Right forelimb (tissue), 1 donor: ENCODE measurements around the gene ATAT1.
"Not testable (repeated sequence)": the region's sequence is repeated elsewhere in the genome, so short reads cannot be mapped to it uniquely, and the experiment has no call there.

Source experiments
- DNase-seq: peaks from one replicate; pipeline ENCODE4 v3.0.0-alpha.2; 2018

The ATAT1 gene

DNA sequence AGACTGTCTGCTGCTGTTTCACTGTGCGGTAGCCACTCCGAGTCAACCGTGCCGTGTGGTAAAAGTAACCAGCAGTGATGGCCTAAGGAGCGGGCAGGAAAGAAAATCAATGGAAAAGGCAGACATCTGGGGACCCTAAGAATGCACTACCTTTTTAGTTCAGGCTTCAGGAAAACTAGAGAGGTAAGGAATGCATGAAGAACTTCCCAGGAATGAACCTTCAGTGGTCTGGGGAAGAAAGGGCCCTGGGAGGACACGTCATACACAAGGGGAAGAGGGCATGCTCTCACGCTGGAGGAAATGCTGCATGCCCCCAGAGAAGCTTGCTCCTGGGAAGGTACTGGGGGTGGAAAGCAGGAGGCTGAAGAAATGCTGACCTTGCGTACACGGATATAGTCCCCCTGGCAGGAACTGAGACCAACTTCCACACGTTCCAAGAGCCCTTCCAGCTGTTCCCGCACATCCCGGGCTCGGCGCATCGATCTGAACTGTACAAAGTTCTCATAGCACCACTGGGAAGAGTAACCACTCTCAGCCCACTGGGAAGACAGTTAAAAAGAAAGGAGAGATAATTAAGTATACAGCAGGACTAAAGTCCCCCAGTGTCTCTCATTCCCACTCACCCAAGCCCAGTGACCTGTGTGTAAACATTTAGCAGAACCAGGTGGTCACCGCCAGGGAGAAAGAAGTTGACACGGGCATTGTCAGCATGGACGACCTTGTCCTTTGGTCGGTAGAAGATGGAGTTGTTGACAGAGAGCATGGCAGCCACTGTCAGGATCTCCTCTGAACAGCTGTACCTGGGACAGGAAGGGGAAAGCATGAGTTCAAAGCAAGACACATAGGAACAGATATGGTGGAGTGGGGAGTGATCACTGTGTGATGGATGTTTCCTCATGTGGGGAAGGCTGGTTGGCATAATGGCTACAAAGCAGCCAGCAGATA is 28.4 kb downstream of the ATAT1 start:
- DNase-seq: no peak

DNA sequence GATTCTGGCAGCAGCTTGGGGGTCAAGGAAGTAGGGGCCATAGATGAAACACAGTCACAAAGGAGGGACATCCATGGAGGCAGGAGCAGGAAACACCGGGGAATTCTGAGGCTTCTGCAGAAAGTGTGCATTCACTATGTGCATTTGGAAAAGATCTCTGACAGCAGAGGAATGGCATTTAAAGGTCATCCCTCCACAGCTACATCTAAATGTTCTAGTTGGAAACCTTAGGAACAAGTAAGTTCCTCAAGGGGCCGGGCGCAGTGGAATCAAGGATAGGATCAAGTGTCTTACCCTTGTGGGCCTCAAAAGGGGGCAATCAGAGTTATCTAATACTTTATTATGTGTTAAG is 29.0 kb downstream of the ATAT1 start:
- DNase-seq: no peak

DNA sequence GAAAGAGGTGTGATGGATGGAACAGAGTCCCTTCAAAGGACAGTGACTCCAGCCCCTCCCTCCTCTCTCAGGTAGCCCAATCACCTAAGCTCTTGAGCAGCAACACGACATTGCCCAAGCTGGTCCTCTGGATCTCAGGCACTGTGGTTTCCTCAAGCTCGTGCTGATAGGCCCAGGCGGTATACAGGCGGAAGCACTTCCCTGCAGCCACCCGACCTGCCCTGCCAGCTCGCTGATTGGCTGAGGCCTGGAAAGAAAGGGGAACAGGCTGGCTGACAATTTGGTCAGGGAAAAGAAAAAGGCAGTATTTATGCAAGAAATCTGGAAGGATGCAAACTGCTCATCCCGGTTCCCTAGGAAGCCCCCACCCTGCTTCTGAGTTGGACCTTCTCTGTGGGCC is 29.8 kb downstream of the ATAT1 start:
- DNase-seq: no peak

DNA sequence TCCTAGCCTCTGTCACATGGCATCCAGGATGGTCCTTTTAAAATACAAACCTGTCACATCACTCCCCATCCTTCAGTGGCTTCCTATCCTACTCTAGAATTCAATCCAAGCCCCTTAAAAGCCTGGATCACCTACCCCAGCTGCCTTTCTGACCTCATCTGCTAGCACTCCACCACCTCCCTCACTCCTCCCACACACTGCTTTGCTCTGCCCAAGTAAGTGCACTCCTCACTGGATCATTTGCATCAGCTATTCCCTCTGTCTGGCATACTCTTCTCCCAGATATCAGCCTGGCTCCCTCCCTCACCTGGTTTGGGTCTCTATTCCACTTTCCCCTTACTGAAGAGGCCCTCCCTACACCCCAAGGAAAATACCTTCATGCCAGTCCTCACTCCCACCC is 30.8 kb downstream of the ATAT1 start:
- DNase-seq: no peak

DNA sequence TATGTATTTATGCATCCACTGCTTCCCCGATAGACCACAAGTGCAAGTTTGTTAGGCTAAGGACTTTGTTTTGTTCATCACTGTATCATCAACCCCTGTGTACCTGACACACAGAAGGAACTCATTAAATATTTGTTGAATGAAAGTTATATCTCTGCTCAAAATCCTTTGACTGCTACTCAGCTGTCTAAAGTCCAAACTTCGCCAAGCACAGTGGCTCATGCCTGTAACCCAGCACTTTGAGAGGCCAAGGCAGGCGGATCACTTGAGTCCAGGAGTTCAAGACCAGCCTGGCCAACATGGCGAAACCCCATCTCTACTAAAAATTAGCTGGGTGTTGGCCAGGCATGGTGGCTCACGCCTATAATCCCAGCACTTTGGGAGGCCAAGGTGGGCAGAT is 31.2 kb downstream of the ATAT1 start:
- DNase-seq: not testable (repeated sequence)

DNA sequence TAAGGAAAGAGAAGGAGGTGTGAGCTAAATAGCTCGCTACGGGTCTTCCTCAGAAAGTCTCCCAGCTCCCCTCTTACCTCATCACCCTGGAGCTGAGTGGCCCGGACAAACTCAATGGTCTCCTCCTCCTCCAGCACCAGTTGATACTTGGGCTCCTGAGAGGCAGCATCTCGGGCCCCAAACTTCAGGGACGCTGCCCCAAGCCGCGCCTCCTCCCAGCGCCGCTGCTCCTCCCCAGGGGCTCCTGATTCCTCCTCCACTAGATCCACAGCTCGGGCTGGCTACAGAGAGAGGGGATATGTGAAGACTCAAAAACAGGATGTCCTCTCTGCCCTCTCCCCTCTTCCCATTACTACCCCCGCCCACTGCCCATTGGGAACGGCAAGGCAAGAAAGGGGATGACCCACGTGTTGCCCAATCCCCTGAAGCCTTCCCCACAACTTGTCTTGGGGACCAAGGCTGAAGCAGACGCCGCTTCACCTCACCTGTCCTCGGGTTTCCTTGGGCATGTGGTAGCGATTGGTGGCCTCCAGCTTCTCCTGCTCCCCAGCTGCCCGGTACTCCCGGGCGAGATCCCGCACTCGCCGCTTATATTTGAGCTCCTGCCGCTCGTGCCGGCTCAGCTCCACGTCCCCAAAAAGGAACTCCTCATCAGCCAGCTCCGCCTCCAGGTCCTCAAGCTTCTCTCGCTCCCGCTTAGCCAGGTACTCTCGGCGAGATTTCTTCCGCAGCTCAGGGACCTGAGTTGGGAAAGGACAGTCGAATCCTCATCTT is 38.5 kb downstream of the ATAT1 start:
- no peak for DNase-seq

DNA sequence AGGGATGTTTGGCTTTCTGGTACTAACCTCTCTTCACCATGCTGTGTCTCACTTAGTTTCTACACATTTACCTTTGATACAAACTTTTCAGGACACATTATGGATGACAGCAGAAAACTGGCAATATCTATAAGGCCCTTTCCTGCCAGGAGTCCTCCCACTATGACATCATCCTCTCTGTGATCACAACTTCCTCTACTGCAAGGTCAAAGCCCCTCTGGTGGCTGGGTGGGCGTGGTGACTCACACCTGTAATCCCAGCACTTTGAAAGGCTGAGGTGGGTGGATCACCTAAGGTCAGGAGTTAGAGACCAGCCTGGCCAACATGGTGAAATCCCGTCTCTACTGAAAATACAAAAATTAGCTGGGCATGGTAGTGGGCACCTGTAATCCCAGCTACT is 39.6 kb downstream of the ATAT1 start:
- not testable (repeated sequence) for DNase-seq

DNA sequence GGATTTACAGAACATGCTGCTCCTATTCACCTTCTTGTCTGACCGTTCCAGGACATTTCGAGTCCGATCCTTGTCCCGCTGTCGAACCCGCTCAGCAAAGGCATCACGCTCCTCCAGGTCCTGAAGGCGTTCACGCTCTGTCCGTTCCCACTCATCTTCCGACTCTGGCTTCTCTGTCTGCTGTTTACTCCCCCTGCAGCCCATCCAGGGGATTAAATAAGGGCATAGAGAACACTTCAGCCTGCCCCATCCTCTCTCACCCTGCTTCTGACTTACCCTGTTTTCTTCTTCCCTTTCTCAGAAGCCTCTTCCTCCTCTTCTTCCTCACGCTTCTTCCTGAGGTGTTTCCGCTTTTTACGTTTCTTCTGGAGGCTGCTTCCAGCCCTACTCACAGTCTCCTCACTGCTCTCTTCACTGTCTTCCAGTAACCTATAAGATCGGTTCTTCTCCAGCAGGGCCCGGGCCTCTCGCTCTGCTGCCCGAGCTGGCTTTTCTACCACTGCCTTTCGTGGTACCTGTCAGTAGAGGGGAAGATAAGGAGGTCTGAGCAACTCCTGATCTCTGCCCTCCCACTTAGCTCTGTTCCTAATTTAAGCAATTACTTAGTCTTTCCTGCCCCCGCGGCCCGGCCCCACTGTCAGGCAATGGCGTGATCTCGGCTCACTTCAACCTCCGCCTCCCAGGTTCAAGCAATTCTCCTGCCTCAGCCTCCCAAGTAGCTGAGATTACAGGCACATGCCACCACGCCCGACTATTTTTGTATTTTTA is 44.3 kb downstream of the ATAT1 start:
- no peak for DNase-seq

DNA sequence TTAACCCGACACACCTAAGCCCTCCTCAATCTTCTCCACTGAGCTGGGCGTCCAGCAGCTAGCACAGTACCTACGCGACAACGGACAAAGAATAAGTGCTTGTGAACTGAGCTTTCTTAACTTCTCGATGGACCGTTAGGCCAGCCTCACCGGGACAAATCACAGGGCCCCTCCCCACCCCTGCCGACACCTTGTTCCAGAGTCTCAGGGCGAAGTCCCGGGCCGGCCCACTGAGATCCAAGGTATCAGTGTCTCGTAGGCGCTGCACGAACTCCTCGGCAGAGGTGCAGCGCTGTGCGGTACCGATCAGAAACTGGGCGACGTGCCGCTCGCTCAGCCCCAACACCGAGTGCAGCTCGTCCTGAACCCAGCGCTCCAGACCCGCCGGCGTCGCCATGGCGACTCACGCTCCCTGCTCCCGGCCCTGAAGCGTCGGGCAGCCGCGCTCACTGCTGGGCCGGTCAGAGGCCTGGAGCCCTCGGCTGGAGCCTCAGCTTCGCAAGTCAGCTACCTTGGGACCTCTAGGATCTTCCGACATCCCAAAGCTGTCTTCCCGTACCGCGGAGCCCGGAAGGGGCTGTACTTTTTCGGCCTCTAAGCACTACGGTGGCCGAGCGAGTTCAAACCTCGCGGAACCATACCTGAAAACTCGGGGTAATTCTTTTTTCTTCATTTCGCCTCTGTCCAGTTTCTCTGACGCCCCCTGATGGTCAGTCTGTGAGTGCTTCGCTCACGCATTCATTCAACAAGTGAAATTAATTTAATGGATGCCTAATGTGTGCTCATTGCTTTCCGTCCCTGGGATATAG is 46.0 kb downstream of the ATAT1 start, which contains the start of gene DHX16:
TSS of gene DHX16 (minus strand) at position 562 of the 809 bp plus-strand sequence. CDS start at position 397, 165 bp downstream.
- peak; percentile 95 for DNase-seq

DNA sequence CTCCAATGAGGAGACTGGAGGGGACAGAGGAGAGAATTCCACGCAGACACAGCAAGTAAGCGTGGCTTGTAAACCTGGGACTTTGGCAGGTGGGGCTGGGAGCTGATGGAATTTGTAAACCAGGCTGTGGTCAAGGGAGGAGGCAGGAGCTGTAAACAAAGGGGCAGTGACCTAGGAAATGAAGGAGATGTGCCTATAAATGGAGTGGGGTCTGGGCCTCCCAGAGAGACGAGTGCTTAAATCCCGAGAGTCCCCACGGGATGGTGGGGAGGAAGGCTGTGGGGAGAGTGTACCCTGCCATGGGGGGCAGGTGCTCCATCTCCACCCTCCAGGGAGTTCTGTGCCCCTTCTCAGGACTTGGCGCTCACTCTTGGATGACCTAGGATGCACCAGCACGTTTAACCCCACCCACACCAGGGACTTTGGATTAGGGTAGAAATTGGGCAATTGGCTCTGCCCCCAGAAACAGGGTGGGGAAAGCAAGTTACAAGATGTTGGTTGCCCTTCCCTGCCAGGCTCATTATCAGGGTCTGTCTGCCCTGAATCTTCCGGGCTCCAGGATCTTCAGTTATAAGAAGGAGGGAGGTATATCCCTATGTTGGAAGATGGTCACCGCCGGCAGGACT is 50.1 kb downstream of the ATAT1 start:
- DNase-seq: no peak

DNA sequence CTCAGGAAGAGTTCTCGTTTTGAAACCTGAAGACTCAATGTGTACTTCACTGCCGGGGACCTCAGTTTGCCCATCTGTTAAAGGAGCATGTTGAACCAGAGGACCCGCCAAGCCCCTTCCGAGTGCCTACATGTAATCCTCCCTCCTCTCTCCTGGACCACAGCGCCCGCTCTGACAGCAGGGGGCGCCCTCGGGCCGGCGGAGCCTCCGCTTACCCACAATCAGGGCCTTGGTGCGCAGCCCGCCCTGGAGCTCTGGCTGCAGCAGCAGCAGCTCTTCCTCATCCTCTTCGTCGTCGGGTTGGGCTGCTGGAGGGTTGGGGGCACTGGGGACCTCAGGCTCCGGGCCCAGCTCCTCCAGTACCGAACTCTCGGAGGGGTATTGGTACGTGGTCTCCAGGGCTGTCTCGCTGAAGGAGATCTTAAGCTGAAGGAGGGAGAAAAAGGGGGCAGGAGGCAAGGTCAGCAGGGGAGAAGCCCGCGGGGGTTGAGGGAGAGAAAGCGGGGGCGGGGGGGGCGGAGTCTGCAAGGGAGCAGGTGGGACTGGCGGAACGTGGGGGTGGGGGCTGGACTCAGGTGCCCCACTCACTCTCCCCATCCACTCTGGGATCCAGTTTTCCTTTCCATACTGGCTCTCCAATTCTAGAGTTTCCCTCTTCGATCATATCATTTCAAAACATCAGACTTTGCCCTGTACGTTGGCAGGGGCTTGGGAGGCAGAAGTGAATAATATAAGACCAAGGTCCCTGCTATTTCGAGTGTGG is 52.5 kb downstream of the ATAT1 start:
- DNase-seq: peak; percentile 92

DNA sequence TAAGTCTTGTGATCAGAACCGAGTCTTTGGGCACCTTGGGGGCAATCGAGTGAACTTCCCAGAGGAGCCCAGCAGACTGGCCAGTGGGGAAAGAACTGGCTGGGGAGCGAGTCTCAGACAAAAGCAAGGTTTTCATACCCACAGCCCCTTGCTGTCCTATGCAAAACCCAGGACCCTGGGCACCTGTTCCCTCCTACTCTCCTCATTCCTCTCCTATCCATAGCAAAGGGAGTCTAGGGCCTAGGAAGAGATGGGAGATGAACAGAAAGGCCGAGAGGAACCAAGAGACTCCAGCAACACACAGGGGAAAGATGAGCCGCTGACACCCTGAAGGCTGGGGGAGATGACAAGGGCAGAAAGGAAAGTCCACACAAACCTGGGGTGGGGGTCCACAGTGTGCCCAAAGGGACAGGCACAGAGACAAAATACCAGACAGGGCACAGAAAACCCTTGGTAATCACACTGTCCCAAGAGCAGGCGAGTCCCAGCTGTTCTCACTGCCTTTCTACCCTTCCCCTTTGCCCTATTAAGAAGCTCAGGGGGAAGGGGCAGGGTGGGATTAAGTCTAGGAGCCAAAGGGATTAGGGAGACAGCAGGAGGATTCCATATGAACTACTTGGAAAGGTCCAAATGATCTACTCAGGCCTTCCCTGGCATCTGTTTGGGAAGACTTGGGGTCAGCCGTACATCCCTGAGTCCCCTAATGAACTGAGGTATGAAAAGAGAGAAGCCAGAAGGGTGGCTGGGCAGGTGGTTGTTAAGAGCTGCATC is 53.3 kb downstream of the ATAT1 start:
- DNase-seq: no peak

DNA sequence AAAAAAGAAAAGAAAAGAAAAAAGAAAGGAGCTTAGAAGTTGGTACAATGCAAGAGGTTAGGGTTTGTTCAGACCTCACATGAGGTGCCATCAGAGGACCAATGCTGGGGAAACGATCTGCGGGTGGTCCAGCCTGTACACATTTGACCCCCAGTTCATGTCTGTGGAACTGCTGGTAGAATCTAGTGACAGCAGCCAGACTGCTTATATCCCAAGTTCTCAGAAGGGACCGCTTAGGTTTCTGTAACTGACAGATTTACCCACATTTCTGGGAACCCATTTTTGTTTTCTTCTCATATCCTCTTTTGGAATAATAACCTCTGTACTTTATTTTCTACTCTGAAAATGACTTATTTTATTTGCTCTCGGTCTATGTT is 55.1 kb downstream of the ATAT1 start:
- DNase-seq: no peak

DNA sequence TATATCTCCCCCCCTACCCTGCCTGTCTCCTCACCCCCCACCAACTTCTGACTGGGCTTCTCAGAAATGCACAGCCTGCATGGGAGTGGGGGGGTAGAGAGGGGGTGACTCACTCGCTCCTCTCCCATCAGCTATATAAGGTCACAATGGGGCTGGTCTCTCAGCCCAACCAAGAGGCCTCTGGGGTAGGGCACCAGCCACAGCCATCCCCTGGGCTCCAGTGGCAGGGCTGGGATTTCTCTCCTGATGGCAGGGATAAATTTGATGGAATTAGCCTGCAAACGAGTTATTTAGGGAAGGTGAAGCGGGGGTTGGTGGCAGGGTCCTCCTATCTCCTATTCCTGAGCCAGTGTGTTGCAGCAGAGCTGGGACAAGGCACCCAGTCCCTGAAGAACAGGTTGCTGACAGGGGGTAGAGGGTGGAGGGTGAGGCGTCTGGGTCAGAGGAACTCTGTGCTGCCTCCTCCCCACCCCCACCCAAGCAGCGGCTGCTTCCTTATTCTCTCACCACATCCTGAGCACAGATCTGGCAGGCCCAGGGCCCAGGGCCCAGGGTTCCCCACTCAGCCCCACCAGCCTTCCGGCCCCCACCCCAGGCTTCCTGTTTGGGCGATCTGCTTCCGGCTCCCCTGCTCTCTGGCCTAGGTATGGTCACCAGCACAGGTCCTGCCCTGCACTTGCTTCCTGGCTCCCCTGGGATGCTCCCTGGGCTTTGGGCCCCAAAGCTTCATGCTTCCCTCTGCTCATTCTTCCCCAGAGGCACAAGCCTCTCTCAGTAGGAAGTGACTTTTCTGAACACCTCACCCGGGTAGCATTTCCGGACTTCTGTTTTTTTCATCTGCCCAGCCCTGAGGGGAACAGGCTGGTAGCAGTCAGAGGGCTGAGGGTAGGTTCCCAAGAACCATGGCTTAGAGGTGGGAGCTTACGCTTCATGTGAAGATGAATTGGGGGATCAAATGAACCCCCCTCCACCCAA is 55.8 kb downstream of the ATAT1 start:
- peak; percentile 72 for DNase-seq

DNA sequence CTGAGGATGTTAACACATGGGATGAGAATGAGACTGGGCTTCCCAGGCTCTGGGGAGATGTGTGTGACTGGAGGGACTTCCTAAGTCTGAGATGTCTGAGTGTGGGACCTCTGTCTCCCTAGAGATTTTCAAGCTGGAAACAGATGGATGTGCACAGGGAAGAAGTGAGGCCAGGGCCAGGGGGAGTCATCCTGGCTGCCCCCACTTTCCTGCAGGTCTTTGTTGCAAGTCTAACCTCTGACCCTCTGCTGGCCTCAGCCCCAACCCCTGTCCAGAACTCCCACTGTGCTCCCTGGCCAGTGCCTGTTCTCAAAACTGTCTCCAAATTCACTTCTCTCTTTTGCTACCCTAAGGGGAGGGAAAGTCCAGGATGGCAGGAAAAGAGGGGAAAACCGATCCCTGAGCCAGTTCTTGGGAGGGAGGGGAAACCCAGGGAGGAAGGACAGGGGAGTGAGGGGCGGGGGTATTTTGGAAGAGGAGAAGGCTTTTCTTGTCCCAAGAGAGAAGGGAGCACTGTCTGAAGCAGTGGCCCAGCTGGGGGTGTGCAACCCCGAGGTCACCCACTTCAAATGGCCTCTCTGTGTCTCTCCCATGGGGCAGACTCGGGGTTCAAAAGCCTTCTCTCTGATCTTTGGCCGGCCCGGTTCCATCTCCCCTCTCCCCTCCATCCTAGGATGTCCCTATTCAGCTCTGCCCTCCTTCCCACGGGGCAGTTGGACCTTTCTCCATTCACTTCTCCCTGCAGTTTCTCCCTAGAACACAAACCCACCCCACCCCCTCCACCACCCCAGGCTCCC is 56.7 kb downstream of the ATAT1 start:
- no peak for DNase-seq

DNA sequence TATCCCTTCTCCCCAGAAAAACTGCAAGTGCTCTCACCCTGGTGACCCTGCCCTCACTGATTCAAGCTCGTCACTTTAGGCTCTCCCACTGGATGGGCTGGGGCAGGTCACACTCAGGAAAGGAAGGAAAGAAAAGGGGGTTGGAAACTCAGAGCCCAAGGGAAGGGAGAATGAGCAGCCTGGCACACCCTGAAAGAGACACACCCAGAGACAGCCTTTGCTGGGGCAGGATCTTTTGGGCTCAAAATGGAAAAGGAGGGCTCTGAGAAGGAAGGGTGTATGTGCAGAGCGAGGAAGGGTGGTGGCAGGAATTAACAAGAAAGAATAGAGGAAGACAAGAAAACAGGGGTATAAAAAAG is 57.3 kb downstream of the ATAT1 start:
- DNase-seq: no peak

DNA sequence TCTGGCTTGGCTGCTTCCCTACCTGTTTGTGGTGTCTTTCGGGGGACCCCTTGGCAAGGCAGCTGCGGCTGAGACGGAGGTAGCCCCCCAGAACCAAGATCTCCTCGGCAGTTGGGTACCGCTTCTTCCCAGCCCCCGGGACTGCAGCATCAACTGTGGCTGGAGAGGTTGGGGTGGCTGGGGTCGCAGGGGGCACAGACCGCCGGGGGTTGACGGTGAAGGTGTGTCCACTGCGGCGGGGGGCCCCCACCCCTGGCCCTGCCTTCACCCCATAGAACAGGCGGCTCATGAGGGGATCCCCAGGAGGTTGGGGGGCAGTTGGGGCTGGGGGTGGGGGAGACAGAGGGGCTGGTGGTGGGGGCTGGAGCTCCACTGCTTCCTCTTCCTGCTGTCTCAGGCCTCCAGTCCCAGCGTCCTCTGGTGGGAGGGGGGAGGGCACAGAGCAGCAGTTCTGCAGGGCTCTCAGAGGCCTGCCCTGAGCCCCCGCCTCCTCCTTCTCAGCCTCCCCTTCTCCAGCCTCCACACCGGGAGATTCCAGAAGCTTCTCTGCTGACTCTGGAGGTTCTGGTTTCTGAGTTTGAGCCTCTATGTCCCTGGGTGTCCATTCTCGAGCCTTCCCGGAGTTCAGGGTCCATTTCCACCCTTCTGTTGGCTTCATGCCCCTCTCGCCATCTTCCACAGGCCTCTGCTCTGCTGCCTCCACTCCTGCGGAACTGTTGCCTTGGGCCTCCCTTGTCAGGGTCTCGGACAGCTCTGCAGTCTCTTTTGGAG is 57.9 kb downstream of the ATAT1 start:
- no peak for DNase-seq
